Adrenal gland (tissue), 5 donors: ENCODE measurements around the gene AGL.

Experiments
- POLR2A ChIP-seq, 2 donors: fragments of 450-650 bp; IDR thresholded peaks; one replicate each; pipeline ENCODE4 v1.6.1; 2017; ENCODE audit warnings: antibody characterized with exemption in 2 of 2, mild to moderate bottlenecking in 2 of 2, moderate library complexity in 1 of 2
- TF ChIP-seq, protein P1 (sequence below), 6 experiments: fragments of 450-650 bp in 4 of 6; fragments of 200-600 bp in 2 of 6; sonication (generic) in 1 of 6; IDR thresholded peaks; 1 replicate in 5 of 6; 2 replicates in 1 of 6; pipeline versions ENCODE4 v1.5.1 to v1.8.0; 2016 to 2021; ENCODE audit warnings: antibody characterized with exemption in 6 of 6, mild to moderate bottlenecking in 2 of 6, moderate library complexity in 1 of 6
- donor health status: DM: no; HTN: no; CAD: no.

DNA sequence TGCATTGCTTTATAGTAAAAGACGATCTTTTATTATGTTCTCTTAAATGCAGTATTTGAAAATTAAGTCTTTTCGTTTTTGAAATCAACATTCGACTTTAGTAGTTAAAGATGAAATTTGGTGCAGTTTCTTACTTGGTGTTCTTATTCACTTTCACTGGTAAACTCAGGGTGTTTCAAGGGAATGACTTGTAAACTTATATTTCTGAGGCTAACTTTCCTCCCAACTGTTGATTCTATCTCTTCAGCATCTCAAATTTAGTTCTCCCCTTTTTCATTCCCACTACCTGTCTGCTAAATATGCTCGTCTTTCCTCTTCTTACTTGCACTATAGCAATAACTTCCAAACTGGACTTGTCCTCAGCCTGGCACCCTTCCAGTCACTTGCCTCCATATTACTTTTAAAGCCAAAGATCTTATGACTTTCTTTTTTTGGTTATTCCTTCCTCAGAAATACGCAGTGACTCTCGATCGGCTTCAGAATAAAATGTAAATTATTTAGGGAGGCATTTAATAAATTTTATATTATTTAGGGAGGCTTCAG, 120.6 kb downstream of the AGL start:
- TF ChIP-seq, protein P1, sequence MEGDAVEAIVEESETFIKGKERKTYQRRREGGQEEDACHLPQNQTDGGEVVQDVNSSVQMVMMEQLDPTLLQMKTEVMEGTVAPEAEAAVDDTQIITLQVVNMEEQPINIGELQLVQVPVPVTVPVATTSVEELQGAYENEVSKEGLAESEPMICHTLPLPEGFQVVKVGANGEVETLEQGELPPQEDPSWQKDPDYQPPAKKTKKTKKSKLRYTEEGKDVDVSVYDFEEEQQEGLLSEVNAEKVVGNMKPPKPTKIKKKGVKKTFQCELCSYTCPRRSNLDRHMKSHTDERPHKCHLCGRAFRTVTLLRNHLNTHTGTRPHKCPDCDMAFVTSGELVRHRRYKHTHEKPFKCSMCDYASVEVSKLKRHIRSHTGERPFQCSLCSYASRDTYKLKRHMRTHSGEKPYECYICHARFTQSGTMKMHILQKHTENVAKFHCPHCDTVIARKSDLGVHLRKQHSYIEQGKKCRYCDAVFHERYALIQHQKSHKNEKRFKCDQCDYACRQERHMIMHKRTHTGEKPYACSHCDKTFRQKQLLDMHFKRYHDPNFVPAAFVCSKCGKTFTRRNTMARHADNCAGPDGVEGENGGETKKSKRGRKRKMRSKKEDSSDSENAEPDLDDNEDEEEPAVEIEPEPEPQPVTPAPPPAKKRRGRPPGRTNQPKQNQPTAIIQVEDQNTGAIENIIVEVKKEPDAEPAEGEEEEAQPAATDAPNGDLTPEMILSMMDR (IDR thresholded peaks at IDR 0.05), result no peak
- TF ChIP-seq POLR2A (IDR thresholded peaks at IDR 0.05), result no peak
